Pancreas (tissue), 10 donors: Measurements from ENCODE around the gene EPB41L4A. TPM values are rescaled to one million over a fixed set of nuclear protein-coding genes. Genes with fewer than 3 reads are reported as not detected.

ENCODE experiments used
- ATAC-seq, 4 donors: fragments of 200-7000 bp; cut with Tn5 transposase; one replicate each; pipeline versions ENCODE4 v1.8.0 to v1.9.1; 2020; ENCODE audit warnings: mild to moderate bottlenecking in 4 of 4, moderate library complexity in 4 of 4
- DNase-seq, 6 donors: peaks; one replicate each; pipeline ENCODE4 v3.0.0-alpha.2; 2020
- FAIRE-seq: peaks from 2 replicates; lab custom pipeline; 2012; peaks lifted over from hg19 to GRCh38; lab: Jason Lieb, UNC
- H3K27ac ChIP-seq, 4 donors: fragments of 200-600 bp; sonication (generic); 1 replicate in 3 of 4; 2 replicates in 1 of 4; pipeline versions ENCODE4 v1.5.0 to v1.8.0; 2020
- H3K27me3 ChIP-seq, 4 donors: fragments of 200-600 bp; one replicate each; pipeline ENCODE4 v1.8.0; 2021
- H3K36me3 ChIP-seq, 3 donors: fragments of 200-600 bp; sonication (generic) in 1 of 3; one replicate each; pipeline versions ENCODE4 v1.5.0 to v1.8.0; 2020 to 2021
- H3K4me1 ChIP-seq, 3 donors: fragments of 200-600 bp; one replicate each; pipeline ENCODE4 v1.8.0; 2021
- H3K4me3 ChIP-seq, 4 donors: fragments of 200-600 bp; sonication (generic) in 2 of 4; one replicate each; pipeline versions ENCODE4 v1.5.0 to v1.8.0; 2020 to 2021
- H3K9me3 ChIP-seq, 4 donors: fragments of 200-600 bp; one replicate each; pipeline ENCODE4 v1.8.0; 2021
- WGBS, 2 donors: extraction: QIAGEN DNeasy Blood & Tissue Kit; methylation state at CpG; one replicate each; pipeline ENCODE4 v1.1.7; 2013; 5-methylcytosine and 5-hydroxymethylcytosine counted together
- intact Hi-C, 3 donors: fragments of 100-400 bp; cut with DNase I; formaldehyde crosslinking; loops; one replicate each; pipeline versions ENCODE4 v1.11.1 to v1.14.2; 2022
- polyA plus RNA-seq, 2 donors: library from polyadenylated mRNA; stranded (reverse); fragments of 200-250 nt; gene quantifications; one replicate each; pipeline ENCODE4 v1.2.3, GENCODE V29; 2013
- total RNA-seq, 6 donors: library from RNA; stranded (reverse); fragmentation: NEBNext Ultra II Directional in 4 of 6; extraction: Animal tissue kit (Norgen Biotek cat#: 25700) in 4 of 6; gene quantifications; one replicate each; pipeline versions ENCODE4 v1.2.1 to v1.2.4, GENCODE V29; 2021 to 2023
- TF ChIP-seq, protein P1 (sequence below), 4 donors: fragments of 200-600 bp; sonication (generic) in 3 of 4; IDR thresholded peaks; one replicate each; pipeline versions ENCODE4 v1.5.0 to v1.8.0; 2021; ENCODE audit warnings: antibody characterized with exemption in 4 of 4
- donor health status: healthy with polysubstance abuse.
- donor health status: DM: no; HTN: no; CAD: no; lungs with moderate emphysema.
- donor health status: DM: no; HTN: no; CAD: no.
- donor health status: control.
- donor health status: control.
- donor health status: Bipolar disorder and iron deficiency.
- donor health status: DM: yes; HTN: yes; CAD: no.
- donor health status: DM: no; HTN: no; CAD: no.
- donor health status: DM: no; HTN: no; CAD: no.
- donor health status: DM: yes; HTN: yes; CAD: no.

EPB41L4A gene
- total and polyA plus RNA-seq, 8 donors, result 4.4 to 23.4 (median 6.9) TPM

GRCh38 chr5:112165399-112165798 is 253.7 kb downstream of the EPB41L4A start:
- 71 to 76% methylated on average over 3 of the region's 3 CpGs for WGBS, 2 donors
- ATAC-seq (no peak), DNase-seq (no peak), FAIRE-seq (no peak)
- H3K27me3 ChIP-seq, result no peaks in the 10 kb centered on the region
- peaks cover 5 to 13% (median 11%) of the 10 kb centered on the region in 3 donors for H3K4me1 ChIP-seq
- no peak overlapping the region for H3K27ac ChIP-seq
- intact Hi-C loops, result no loop called here
- H3K9me3 ChIP-seq, result no peaks in the 10 kb centered on the region
- H3K36me3 ChIP-seq, result peaks cover 0 to 48% (median 22%) of the 10 kb centered on the region in 3 donors
- TF ChIP-seq, protein P1, sequence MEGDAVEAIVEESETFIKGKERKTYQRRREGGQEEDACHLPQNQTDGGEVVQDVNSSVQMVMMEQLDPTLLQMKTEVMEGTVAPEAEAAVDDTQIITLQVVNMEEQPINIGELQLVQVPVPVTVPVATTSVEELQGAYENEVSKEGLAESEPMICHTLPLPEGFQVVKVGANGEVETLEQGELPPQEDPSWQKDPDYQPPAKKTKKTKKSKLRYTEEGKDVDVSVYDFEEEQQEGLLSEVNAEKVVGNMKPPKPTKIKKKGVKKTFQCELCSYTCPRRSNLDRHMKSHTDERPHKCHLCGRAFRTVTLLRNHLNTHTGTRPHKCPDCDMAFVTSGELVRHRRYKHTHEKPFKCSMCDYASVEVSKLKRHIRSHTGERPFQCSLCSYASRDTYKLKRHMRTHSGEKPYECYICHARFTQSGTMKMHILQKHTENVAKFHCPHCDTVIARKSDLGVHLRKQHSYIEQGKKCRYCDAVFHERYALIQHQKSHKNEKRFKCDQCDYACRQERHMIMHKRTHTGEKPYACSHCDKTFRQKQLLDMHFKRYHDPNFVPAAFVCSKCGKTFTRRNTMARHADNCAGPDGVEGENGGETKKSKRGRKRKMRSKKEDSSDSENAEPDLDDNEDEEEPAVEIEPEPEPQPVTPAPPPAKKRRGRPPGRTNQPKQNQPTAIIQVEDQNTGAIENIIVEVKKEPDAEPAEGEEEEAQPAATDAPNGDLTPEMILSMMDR (IDR thresholded peaks at IDR 0.05), result no peak
- H3K4me3 ChIP-seq, result no peak overlapping the region

- intact Hi-C loops, result no loop called here
- 83 to 97% methylated on average over 1 of the region's 1 CpG for WGBS, 2 donors
- FAIRE-seq, result no peak
- Histone ChIP-seq H3K4me3 (no peak overlapping the region), H3K36me3 (peaks cover 0 to 48% (median 22%) of the 10 kb centered on the region in 3 donors), H3K9me3 (no peaks in the 10 kb centered on the region), H3K4me1 (peaks cover 5 to 13% (median 11%) of the 10 kb centered on the region in 3 donors), H3K27ac (no peak overlapping the region), H3K27me3 (no peaks in the 10 kb centered on the region)
- TF ChIP-seq, protein P1 (IDR thresholded peaks at IDR 0.05), result no peak
- no peak for ATAC-seq
- DNase-seq, result no peak
Measured at GRCh38 chr5:112163435-112163834, 255.6 kb downstream of the EPB41L4A start.

DNA sequence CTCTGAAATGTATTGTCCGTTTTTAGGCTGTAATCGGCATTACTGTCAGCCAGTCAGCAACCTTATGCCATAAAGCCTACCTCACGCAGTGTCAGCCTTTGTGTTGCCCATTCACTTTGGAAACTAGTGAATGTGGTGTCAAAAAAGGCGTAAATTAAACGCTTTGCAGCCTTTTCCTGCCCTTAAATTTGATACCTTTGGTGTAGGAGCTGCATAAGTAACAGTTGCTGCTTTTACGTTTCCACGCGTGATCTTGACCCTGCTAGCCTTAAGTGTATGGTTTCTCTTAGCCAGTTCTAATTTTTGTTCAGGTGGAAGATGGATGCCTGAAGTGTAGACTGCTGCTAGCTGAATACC is 257.7 kb downstream of the EPB41L4A start:
- 0 to 1% methylated on average over 8 of the region's 8 CpGs for WGBS, 2 donors
- peak overlapping the region in 3 of 4 donors; percentile 60 to 75 (median 72) for H3K27ac ChIP-seq
- no peaks in the 10 kb centered on the region for H3K27me3 ChIP-seq
- H3K9me3 ChIP-seq, result no peaks in the 10 kb centered on the region
- peaks cover 0 to 43% (median 22%) of the 10 kb centered on the region in 3 donors for H3K36me3 ChIP-seq
- ATAC-seq, result peak in 3 of 4 donors; percentile 1 to 3 (median 2)
- TF ChIP-seq, protein P1 (IDR thresholded peaks at IDR 0.05), result no peak
- H3K4me1 ChIP-seq, result peaks cover 5 to 13% (median 11%) of the 10 kb centered on the region in 3 donors
- intact Hi-C loops, result no loop called here
- no peak for FAIRE-seq
- H3K4me3 ChIP-seq, result peak overlapping the region; percentile 51 to 94 (median 84)
- DNase-seq, result no peak

DNA sequence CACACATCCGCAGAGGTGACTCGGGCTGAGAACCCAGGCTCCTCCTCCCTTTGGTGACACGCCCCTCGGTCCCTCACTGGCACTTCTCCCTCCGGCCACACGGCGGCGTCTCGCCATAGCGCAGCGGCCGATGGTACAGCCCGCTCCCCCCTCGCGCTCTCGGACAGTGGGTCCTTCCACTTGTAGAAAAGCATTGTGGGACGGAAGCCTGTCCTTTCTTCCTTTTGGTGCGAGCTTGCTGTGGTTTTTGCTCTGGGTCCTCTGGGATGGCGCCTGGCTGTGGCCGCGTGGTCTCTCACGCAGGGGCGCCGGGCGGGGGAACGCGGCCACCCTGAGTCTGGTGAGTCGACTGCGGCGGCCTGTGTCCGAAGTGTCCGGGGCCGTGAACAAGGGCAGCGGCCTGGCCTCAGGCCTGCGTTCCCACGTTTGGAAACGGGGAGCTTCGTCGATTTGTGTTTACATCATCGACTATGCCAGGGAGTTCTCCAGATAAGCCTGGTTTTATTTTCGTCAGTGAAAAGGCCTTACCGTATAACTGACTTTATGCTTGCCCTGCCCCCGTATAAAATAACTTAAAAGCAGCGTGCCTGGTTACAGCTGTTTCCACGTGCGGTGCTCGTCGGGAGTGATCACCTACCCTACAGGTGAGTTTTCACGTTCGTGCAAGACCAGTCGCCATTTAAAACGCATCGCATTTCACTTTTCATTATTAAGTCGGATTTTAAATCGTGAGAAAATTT is 258.3 kb downstream of the EPB41L4A start:
- WGBS, 2 donors, result 0% methylated on average over 46 to 55 of the region's 55 CpGs
- intact Hi-C loops, result no loop called here
- peaks cover 0 to 38% (median 21%) of the 10 kb centered on the region in 3 donors for H3K36me3 ChIP-seq
- peak; percentile 23 for FAIRE-seq
- H3K27me3 ChIP-seq, result no peaks in the 10 kb centered on the region
- TF ChIP-seq, protein P1 (IDR thresholded peaks at IDR 0.05), result peak; percentile 95 to 97 (median 96)
- H3K4me1 ChIP-seq, result peaks cover 5 to 13% (median 11%) of the 10 kb centered on the region in 3 donors
- peak overlapping the region; percentile 60 to 75 (median 67) for H3K27ac ChIP-seq
- H3K9me3 ChIP-seq, result no peaks in the 10 kb centered on the region
- DNase-seq, result peak; percentile 88 to 98 (median 95)
- ATAC-seq, result peak; percentile 96 to 99 (median 98)
- H3K4me3 ChIP-seq, result peak overlapping the region; percentile 51 to 94 (median 84)

GRCh38 chr5:112159435-112159834 is 259.6 kb downstream of the EPB41L4A start:
- DNase-seq (no peak), ATAC-seq (no peak), FAIRE-seq (no peak)
- intact Hi-C loops, result no loop called here
- Histone ChIP-seq H3K4me3 (no peak overlapping the region), H3K9me3 (no peaks in the 10 kb centered on the region), H3K36me3 (peaks cover 0 to 25% (median 13%) of the 10 kb centered on the region in 3 donors), H3K4me1 (peaks cover 5 to 13% (median 11%) of the 10 kb centered on the region in 3 donors), H3K27me3 (no peaks in the 10 kb centered on the region), H3K27ac (no peak overlapping the region)
- TF ChIP-seq, protein P1 (IDR thresholded peaks at IDR 0.05), result no peak
- 58 to 70% methylated on average over 5 of the region's 5 CpGs for WGBS, 2 donors
